Parathyroid adenoma (tissue), 2 donors: ENCODE data around the gene GNG14.
A peak's percentile ranks its signal among the peaks of the same experiment; 100 is the strongest.

ENCODE experiments used
- H2AFZ ChIP-seq: fragments of 300-600 bp; sonication (generic); one replicate; pipeline ENCODE4 v1.7.0; 2017; ENCODE audit warnings: antibody characterized with exemption, mild to moderate bottlenecking
- H3K27ac ChIP-seq: fragments of 300-600 bp; sonication (generic); one replicate; pipeline ENCODE4 v1.7.0; 2017
- H3K27me3 ChIP-seq: fragments of 300-600 bp; sonication (generic); one replicate; pipeline ENCODE4 v1.7.0; 2017; ENCODE audit warnings: low read length; ENCODE audit not compliant: control insufficient read depth, insufficient read depth
- H3K36me3 ChIP-seq: fragments of 300-600 bp; sonication (generic); one replicate; pipeline ENCODE4 v1.7.0; 2017; ENCODE audit warnings: low read length; ENCODE audit not compliant: control insufficient read depth, insufficient read depth
- H3K4me1 ChIP-seq: fragments of 300-600 bp; sonication (generic); one replicate; pipeline ENCODE4 v1.7.0; 2017; ENCODE audit warnings: control low read depth
- H3K4me2 ChIP-seq: fragments of 300-600 bp; sonication (generic); one replicate; pipeline ENCODE4 v1.7.0; 2017; ENCODE audit warnings: low read length
- H3K4me3 ChIP-seq: fragments of 300-600 bp; sonication (generic); one replicate; pipeline ENCODE4 v1.7.0; 2017; ENCODE audit warnings: low read depth, low read length
- H3K79me2 ChIP-seq: fragments of 300-600 bp; sonication (generic); one replicate; pipeline ENCODE4 v1.7.0; 2017; ENCODE audit warnings: control low read depth
- H3K9ac ChIP-seq: fragments of 300-600 bp; sonication (generic); one replicate; pipeline ENCODE4 v1.7.0; 2017; ENCODE audit warnings: mild to moderate bottlenecking
- H3K9me3 ChIP-seq: fragments of 300-600 bp; sonication (generic); one replicate; pipeline ENCODE4 v1.7.0; 2017; ENCODE audit warnings: low read length; ENCODE audit not compliant: control insufficient read depth
- TF ChIP-seq, protein P1 (sequence below): fragments of 300-600 bp; sonication (generic); IDR thresholded peaks from one replicate; pipeline ENCODE4 v1.7.0; 2017; ENCODE audit warnings: antibody characterized with exemption, mild to moderate bottlenecking
- donor health status: primary hyperparathyroidism.

Gene GNG14

DNA sequence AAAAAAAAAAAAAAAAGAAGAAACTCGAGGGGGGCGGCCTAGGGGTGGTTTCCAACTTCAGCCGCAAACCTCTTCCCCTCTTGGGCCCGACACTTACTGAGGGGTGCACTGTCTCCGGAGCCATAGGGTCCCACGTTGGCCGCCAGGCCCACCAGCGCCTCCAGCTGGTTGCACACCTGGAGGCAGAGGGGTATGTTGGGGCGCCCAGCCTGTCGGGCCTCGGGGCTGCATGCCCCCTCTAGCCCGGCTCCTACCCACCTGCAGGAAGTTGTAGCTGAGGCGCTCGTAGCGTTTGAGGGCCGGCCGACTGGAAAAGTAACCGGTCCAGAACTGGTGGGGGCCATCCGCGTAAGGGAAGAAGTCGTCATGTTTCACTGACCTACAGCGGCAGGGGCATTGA is 29.8 kb upstream of the GNG14 start:
- Histone ChIP-seq H3K4me2 (no peak overlapping the region), H3K9ac (no peak overlapping the region), H2AFZ (no peak overlapping the region), H3K36me3 (no peaks in the 10 kb centered on the region), H3K4me3 (no peak overlapping the region), H3K9me3 (no peaks in the 10 kb centered on the region), H3K4me1 (no peaks in the 10 kb centered on the region), H3K27me3 (no peaks in the 10 kb centered on the region), H3K79me2 (no peaks in the 10 kb centered on the region), H3K27ac (no peak overlapping the region)
- TF ChIP-seq, protein P1, sequence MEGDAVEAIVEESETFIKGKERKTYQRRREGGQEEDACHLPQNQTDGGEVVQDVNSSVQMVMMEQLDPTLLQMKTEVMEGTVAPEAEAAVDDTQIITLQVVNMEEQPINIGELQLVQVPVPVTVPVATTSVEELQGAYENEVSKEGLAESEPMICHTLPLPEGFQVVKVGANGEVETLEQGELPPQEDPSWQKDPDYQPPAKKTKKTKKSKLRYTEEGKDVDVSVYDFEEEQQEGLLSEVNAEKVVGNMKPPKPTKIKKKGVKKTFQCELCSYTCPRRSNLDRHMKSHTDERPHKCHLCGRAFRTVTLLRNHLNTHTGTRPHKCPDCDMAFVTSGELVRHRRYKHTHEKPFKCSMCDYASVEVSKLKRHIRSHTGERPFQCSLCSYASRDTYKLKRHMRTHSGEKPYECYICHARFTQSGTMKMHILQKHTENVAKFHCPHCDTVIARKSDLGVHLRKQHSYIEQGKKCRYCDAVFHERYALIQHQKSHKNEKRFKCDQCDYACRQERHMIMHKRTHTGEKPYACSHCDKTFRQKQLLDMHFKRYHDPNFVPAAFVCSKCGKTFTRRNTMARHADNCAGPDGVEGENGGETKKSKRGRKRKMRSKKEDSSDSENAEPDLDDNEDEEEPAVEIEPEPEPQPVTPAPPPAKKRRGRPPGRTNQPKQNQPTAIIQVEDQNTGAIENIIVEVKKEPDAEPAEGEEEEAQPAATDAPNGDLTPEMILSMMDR, result no peak

DNA sequence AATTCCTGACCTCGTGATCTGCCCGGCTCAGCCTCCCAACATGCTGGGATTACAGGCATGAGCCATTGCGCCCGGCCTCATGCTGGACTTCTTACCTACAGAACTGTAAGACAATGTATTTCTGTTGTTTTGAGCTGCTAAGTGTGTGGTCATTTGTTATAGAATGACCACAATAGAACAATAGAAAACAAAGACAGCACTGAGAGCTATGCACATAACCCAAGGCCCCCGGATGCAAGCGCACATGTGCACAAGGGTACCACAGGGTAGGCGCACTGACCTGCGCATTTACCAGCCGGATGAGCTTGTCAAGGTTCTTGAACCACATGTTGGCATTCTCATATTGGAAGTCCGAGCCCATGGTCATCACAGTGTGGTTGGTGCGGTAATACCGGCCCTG is 26.8 kb upstream of the GNG14 start:
- Histone ChIP-seq H3K79me2 (no peaks in the 10 kb centered on the region), H3K9me3 (no peaks in the 10 kb centered on the region), H3K27me3 (no peaks in the 10 kb centered on the region), H2AFZ (no peak overlapping the region), H3K36me3 (no peaks in the 10 kb centered on the region), H3K4me2 (no peak overlapping the region), H3K9ac (no peak overlapping the region), H3K27ac (no peak overlapping the region), H3K4me1 (no peaks in the 10 kb centered on the region), H3K4me3 (no peak overlapping the region)
- TF ChIP-seq, protein P1, result no peak

DNA sequence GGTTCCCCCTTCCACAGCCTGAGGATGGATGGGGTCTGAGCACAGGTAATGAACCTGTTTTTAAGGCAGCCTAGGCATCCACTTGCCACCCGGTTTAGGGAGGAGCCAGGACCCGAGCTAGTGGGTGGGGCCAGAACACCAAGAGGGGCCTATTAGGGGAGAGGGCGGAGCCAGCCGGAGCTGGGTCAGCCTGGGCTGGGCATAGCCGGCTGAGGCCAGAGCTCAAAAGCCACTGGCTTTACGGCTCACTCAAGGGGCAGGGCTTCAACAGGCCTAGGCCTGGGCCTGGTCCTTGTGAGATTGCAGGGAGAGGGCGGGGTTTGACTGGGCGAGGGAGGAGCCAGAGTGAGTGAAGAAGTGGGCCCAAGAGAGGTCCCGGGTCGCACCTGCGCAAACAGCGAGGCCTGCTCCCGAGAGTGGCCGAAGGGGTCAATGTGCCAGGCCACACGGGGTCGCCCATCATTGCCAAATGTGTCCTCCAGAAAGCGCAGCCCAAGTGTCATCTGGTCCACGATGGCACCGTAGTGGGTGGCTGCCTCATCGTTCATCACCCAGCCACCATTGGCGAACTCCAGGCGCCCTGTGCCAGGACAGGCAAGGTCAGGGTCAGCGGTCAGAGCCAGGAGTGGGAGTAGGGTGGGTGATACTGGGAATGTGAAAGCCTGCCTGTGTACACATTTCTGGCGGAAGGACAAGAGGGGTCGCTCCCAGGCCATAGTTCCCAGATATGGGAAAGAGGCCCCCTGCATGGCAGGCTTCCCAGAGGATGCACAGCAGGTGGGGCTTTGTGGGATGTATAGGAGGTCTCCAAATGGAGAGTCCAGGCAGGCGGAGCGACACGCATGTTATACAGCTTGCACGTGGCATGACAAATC is 23.2 kb upstream of the GNG14 start:
- H3K79me2 ChIP-seq, result no peaks in the 10 kb centered on the region
- no peak overlapping the region for H3K9ac ChIP-seq
- TF ChIP-seq, protein P1, result no peak
- H2AFZ ChIP-seq, result no peak overlapping the region
- no peaks in the 10 kb centered on the region for H3K27me3 ChIP-seq
- H3K27ac ChIP-seq, result no peak overlapping the region
- H3K4me1 ChIP-seq, result peaks cover 3% of the 10 kb centered on the region
- no peak overlapping the region for H3K4me3 ChIP-seq
- H3K36me3 ChIP-seq, result no peaks in the 10 kb centered on the region
- H3K9me3 ChIP-seq, result no peaks in the 10 kb centered on the region
- H3K4me2 ChIP-seq, result no peak overlapping the region

DNA sequence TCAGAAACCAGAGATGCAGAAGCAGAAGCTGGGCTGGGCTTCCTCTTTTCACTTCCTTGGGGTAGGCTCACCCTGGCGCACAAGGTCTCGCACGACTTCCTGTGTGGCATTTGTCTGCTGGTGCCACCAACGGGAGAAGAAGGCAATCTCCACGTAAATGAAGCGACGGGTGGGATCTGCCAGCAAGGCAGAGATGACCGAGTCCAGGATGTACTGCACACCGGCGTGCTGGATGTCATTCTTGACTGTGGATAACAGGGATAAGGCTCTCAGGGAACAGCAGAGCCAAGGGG is 22.6 kb upstream of the GNG14 start:
- no peaks in the 10 kb centered on the region for H3K27me3 ChIP-seq
- TF ChIP-seq, protein P1, result no peak
- no peak overlapping the region for H3K27ac ChIP-seq
- H3K4me1 ChIP-seq, result peaks cover 3% of the 10 kb centered on the region
- H3K9me3 ChIP-seq, result no peaks in the 10 kb centered on the region
- H3K4me2 ChIP-seq, result no peak overlapping the region
- no peak overlapping the region for H2AFZ ChIP-seq
- H3K36me3 ChIP-seq, result no peaks in the 10 kb centered on the region
- peaks cover under 1% of the 10 kb centered on the region for H3K79me2 ChIP-seq
- no peak overlapping the region for H3K4me3 ChIP-seq
- no peak overlapping the region for H3K9ac ChIP-seq

GRCh38 chr19:12665671-12666264 is 22.0 kb upstream of the GNG14 start:
- Histone ChIP-seq H3K36me3 (no peaks in the 10 kb centered on the region), H3K27me3 (no peaks in the 10 kb centered on the region)

More at GRCh38 chr19:12665671-12666264, 22.0 kb upstream of the GNG14 start:
- H2AFZ ChIP-seq, result peak overlapping the region; percentile 91
- H3K9ac ChIP-seq, result no peak overlapping the region
- peaks cover 8% of the 10 kb centered on the region for H3K4me1 ChIP-seq
- H3K79me2 ChIP-seq, result peaks cover 5% of the 10 kb centered on the region
- TF ChIP-seq, protein P1, result no peak
- no peaks in the 10 kb centered on the region for H3K9me3 ChIP-seq
- H3K27ac ChIP-seq, result no peak overlapping the region
- peak overlapping the region; percentile 76 for H3K4me3 ChIP-seq
- H3K4me2 ChIP-seq, result peak overlapping the region; percentile 98
